ENCODE data around the gene PZP.
"Not testable (repeated sequence)": the region's sequence is repeated elsewhere in the genome, so short reads cannot be mapped to it uniquely, and the experiment has no call there.

The PZP gene

GRCh38 chr12:9179781-9180180 is 28.4 kb downstream of the PZP start:
- DNase-seq = no peak

GRCh38 chr12:9169979-9170634 is 38.1 kb downstream of the PZP start:
- DNase-seq = no peak

- DNase-seq = not testable (repeated sequence)
These were observed 40.9 kb downstream of the PZP start for GRCh38 chr12:9167345-9167744.

- no peak for DNase-seq
These were observed 44.8 kb downstream of the PZP start for GRCh38 chr12:9163392-9163791.

DNA sequence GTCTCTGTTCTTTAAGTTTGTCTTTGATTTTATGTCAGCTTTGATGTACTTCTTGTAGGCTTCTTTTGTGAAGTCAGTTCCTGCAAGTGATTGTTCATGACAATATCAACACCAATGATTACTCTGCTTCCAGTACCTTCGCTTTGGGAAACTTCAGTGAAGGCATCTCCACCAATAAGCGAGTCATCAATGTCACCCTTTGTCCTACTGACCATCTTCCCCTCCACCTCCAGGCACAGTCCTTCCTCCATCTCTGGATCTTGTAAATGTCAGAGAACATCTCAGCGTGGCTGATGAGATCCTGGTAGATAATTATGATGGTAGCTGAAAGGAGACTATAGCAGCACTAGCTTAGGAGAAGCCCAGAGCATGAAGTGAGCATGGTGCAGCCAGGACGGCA is 52.1 kb downstream of the PZP start:
- DNase-seq = no peak

- no peak for DNase-seq
These were observed 58.8 kb downstream of the PZP start for GRCh38 chr12:9149372-9149771.

DNA sequence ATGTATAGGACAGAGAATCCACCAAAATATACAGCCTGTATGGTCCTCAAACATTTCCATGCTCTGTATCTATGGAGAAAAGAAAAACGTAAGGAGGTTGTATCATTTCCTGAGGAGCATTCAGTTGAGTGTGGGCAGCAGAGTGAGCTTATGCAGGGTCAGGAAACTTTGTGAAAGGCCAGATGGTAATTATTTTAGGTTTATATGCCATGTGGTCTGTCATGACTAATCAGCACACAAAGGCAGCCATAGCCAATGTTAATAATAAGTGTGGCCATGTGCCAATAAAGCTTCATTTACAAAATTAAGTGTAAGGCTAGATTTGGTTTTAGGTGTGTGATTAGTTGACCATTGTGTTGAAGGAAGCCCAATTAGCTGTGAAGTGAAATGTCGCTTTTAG is 59.3 kb downstream of the PZP start:
- no peak for DNase-seq

GRCh38 chr12:9147461-9147860 is 60.7 kb downstream of the PZP start:
- DNase-seq = no peak

DNA sequence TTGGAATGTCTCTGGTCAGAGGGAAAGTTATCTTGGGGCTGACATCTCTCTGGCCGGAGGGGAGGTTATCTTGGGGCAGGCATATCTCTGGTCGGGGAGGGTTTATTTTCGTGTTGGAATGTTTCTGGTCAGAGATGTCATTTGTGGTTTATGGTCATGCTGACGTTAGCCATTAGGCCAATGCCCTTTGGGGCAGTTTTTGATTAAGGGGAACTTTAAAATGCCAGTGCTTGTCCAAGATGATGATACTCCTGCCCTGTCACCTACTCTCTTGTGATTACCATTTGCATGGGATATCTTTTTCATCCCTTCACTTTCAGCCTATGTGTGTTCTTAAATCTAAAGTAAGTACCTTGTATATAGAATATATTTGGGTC is 63.5 kb downstream of the PZP start:
- DNase-seq = no peak

DNA sequence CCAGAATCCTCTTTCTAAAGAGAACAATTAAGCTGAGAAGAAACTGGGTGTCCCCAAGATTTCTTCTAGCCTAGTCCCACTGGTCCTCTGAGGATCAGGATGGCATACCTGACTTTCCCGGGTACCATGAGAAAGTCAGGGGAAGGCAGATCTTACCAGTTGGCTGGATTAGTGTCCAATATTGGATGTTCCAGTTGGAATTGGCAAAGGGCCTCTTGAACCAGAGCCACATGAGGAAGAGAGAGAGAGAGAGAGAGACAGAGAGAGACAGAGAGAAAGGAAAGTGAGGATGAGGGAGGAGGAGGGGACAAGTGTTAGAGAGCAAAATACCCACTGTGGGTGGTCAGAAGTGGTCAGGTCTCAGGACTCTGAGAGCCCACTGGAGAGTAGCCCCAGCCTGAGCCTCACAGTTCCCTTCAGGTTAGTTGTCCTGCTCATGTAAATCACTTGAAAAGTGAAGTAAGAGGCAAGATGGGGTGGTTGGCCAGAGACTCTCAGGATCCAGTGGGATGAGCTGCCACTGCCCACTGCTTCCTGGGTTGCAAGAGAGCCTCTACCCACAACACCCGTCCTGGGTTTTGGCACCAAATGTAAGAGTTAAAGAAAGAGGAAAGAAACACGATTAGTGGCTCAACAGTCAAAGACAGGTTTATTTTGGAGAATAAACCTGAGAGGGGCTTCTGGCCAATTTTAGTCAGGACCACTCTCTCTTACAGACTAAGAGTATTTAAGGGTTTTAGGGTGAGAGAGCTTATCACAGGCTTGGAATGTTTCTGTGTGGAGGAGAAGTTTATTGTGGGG is 64.1 kb downstream of the PZP start:
- no peak for DNase-seq

DNA sequence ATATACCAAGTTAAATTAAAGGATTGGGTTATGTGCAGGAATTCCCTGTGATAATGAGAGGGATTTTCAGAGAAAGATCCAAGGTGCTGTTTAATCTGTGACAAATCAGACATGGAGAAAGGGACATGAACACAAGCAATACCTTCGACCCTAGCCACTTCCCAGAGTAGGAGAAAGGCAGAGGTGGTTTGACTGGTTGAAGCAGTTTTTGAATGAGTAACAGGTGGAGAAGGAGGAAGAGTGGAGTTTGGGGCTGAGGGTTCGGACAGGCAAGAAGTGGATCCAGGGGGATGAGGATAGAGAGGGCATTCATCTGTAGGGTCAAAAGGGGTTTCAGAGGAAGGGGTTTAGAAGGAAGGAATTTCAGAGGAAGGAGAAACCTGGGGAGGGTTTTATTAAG is 65.1 kb downstream of the PZP start:
- DNase-seq = no peak

DNA sequence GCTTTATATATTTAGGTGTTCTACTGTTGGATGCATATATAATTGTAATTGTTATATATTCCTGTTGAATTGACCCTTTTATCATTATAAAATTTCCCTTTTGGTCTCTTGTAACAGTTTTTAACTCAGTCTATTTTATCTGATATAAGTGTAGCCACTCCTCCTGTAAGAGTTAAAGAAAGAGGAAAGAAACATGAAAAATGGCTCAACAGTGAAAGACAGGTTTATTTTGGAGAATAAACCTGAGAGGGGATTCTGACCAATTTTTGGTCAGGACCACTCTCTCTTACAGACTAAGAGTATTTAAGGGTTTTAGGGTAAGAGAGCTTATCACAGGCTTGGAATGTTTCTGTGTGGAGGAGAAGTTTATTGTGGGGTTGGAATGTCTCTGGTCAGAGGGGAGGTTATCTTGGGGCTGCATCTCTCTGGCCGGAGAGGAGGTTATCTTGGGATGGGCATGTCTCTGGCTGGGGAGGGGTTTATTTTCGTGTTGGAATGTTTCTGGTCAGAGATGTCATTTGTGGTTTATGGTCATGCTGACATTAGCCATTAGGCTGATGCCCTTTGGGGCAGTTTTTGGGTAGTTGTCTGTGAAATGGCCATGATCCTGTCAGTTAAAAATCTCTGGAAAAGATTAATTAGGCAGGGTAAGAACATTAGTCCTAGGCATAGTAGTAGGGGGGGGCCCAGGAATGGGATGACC is 68.5 kb downstream of the PZP start:
- not testable (repeated sequence) for DNase-seq

DNA sequence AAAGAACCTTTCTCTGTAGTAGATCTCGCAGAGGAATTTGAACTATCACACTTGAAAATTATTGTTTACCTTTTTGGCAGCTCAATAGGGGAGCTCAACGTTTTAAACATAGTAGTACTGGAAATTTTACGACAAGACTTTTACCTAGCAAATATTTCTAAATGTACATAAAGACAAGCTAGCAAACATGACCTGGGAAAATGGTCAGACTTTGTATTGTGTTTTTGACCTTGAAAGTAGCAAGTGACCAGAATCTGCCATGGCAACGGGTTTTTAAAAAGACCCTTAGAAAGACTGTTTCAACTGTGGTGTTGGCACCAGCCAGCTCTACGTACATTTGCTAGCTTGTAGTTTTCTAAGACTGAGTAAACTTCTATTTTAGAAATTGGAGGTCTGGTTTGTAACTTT is 72.3 kb downstream of the PZP start:
- DNase-seq = no peak

DNA sequence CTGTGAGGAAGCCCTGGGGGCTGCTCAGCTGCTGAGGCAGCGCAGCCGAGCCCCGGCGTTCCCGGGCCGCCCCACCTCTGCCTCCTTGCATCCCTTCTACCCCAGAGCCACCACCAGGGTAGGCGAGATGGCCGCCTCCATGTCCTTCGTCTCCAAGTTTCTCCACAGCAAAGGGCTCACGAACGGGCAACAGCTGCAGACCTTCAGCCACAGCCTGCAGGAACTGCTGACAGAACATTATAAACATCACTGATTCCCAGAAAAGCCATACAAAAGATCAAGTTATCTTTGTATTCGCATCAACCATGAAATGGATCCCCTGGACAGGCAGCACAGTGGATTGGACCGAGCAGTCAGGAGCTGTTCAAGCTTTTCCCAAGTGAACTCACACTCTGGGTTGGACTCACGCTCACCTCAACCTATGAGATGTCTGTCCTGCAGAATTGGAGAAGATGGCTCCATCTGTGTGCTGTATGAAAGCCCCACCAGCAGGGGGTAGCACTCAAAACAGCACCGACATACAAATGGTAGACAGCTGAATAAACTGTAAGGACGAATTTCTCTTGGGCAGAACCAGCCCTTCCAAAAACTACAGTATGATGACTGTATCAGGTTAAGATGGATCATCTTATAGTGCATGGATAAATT is 73.1 kb downstream of the PZP start:
- no peak for DNase-seq

GRCh38 chr12:9133216-9133916 is 74.8 kb downstream of the PZP start:
- no peak for DNase-seq

GRCh38 chr12:9132008-9132535 is 76.1 kb downstream of the PZP start:
- DNase-seq = no peak

DNA sequence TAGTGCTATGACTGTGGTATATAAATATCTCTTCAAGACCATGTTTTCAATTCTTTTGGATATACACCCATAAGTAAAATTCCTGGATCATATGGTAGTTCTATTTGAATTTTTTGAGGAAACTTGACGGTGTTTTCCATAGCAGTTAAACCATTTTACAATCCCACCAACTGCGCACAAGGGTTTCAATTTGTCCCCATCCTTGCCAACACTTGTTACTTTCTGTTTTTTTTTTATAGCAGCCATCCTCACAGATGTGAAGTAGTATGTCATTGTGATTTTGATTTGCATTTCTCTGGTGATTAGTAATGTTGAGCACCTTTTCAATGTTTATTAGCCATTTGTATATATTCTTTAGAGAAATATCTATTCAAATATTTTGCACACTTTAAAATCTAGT is 78.0 kb downstream of the PZP start:
- no peak for DNase-seq

DNA sequence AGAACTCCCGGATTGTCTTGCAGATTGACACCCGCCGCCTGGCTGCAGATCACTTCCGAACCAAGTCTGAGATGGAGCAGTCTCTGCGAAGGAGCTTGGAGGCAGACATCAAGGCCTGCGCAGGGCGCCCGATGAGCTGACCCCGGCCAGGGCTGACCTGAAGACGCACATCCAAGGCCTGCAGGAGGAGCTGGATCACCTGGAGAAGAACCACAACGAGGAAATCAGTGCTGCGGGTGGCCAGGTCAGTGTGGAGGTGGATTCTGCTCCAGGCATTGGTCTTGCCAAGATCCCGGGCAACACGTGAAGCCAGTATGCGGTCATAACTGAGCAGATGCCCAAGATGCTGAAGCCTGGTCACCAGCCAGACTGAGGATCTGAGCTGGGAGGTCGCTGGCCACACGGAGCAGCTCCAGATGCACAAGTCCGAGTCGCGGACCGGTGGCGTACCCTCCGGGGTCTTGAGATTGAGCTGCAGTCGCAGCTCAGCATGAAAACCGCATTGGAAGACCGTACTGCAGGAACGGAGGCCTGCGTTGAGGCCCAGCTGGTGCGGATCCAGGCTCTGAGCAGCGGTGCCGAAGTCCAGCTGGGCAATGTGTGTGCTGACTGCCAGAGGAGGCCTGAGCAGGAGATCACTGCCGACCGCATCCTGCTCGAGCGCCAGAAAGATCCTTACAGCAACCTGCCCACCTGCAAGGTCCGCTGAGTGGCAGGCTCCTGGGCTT is 80.1 kb downstream of the PZP start:
- DNase-seq = no peak

DNA sequence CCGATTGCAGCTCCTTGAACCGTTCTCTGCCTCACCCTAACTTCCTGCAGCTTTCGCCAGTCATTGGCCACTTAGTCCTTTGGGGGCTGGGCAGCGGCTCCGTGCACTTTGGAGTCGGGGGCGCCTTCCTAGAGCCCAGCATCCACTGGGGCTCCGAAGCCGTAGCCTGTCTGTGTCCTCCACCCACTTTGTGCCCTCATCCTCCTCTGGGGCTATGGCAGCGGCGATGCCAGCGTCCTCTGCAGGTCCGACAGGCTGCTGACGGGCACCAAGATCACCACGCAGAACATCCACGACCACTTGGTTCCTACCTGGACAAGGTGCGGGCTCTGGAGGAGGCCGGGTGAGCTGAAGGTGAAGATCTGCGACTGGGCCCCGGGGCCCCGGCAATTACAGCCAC is 80.7 kb downstream of the PZP start:
- DNase-seq = no peak

DNA sequence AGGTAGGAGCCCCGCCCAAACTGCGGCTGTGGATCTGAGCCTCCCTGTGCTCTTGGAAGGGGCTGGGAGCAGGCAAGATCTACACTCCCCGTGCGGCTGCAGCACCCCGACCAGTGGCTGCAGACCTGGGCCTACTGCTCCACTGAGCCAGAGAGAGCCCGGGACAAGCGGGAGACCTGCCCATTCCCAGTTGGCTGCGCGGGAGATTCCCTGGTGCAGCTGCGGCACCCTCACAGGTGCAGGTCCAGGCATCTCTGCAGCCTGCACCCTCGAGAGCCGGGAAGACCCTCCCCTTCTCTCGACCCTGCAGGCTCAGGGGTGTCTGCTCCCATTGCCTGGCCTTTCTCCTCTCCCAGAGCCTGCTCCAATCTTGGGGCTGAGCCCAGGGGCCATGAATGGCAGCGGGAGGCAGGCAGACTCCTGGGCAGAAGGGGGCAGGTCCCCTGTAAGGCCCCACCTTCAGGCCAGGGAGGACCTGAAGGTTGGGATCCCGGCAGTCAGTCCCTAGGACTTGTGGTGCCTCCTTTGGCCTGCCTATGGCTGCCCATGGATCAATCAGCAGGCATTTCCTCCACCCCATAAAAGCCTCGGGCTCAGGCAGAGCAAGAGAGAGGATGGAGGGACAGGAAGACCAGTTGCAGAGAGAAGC is 83.7 kb downstream of the PZP start:
- DNase-seq = no peak

- no peak for DNase-seq
These were observed 84.3 kb downstream of the PZP start for GRCh38 chr12:9123781-9124382.
